ENCODE results near the gene VEGFB. TPM values are rescaled to one million over a fixed set of nuclear protein-coding genes. Genes with fewer than 3 reads are reported as not detected.

The VEGFB gene
- polyA plus RNA-seq, 2 of the 4 experiments (the other 2 are of a cell fraction) = 6.8 to 26.5 TPM

DNA sequence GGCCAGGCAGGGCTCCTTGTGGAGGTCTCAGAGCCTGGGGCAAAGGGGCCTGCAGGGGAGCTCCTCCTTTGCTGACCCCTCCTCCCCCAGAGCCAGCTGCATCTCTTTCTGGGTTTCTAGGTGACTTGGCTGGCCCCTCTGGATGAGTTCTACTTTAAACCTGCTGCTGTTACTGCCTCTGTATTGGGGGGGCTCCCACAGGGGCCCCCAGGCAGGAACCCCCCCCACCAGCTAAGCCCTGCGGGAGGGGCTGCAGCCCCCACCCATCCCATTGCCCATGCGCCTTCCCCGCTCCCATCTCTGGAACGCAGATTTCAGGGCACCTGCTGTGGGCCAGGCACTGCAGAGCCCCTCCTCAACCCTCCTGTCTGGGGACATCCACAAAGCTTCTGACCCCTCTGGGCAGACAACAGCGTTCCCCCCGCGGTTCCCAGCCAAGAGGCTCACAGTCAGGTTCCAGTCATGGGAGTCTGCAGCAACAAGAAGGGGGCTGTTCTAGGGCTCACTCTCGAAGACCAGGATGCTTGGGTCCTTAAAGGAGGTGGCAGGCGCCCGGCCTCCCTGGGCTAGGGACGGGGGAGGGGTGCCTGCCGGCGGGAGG lies 16.1 kb downstream of the VEGFB start:
- ATAC-seq (peak; percentile 1 to 8; a peak in 3 of 6 replicates), DNase-seq (ENCODE audit: low read depth in 1 of 2, low spot score in 1 of 2) (no peak), FAIRE-seq (no peak)
- no peak for TF ChIP-seq ZSCAN20 (CRISPR knock-in tag; IDR thresholded peaks at IDR 0.05)
- no peak for TF ChIP-seq CBX2 (IDR thresholded peaks at IDR 0.05; ENCODE audit: borderline replicate concordance, low read depth)
- no peak for TF ChIP-seq POLR2A (IDR thresholded peaks at IDR 0.05; ENCODE audit: low read length)
- TF ChIP-seq, protein P1, sequence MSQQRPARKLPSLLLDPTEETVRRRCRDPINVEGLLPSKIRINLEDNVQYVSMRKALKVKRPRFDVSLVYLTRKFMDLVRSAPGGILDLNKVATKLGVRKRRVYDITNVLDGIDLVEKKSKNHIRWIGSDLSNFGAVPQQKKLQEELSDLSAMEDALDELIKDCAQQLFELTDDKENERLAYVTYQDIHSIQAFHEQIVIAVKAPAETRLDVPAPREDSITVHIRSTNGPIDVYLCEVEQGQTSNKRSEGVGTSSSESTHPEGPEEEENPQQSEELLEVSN (IDR thresholded peaks at IDR 0.05; ENCODE audit: borderline replicate concordance, low read depth) = no peak
- no peak for TF ChIP-seq POLR2AphosphoS2 (conservative IDR thresholded peaks at IDR 0.05; ENCODE audit: low read length)
- no peak for TF ChIP-seq FOSB (CRISPR knock-in tag; IDR thresholded peaks at IDR 0.05)
- no peak for TF ChIP-seq HEYL (CRISPR knock-in tag; IDR thresholded peaks at IDR 0.05)
- TF ChIP-seq KDM1A (IDR thresholded peaks at IDR 0.05; ENCODE audit: low read depth) = no peak
- TF ChIP-seq RFX5 (IDR thresholded peaks at IDR 0.05) = no peak
- TF ChIP-seq, protein P2, sequence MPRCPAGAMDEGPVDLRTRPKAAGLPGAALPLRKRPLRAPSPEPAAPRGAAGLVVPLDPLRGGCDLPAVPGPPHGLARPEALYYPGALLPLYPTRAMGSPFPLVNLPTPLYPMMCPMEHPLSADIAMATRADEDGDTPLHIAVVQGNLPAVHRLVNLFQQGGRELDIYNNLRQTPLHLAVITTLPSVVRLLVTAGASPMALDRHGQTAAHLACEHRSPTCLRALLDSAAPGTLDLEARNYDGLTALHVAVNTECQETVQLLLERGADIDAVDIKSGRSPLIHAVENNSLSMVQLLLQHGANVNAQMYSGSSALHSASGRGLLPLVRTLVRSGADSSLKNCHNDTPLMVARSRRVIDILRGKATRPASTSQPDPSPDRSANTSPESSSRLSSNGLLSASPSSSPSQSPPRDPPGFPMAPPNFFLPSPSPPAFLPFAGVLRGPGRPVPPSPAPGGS (IDR thresholded peaks at IDR 0.05) = no peak
- TF ChIP-seq CEBPB (IDR thresholded peaks at IDR 0.05) = no peak
- TF ChIP-seq RCOR1 (IDR thresholded peaks at IDR 0.05; ENCODE audit: low read depth, low read length) = no peak
- TF ChIP-seq, protein P3, sequence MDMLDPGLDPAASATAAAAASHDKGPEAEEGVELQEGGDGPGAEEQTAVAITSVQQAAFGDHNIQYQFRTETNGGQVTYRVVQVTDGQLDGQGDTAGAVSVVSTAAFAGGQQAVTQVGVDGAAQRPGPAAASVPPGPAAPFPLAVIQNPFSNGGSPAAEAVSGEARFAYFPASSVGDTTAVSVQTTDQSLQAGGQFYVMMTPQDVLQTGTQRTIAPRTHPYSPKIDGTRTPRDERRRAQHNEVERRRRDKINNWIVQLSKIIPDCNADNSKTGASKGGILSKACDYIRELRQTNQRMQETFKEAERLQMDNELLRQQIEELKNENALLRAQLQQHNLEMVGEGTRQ (IDR thresholded peaks at IDR 0.05) = no peak
- no peak for TF ChIP-seq JUN (IDR thresholded peaks at IDR 0.05)
- TF ChIP-seq EP300 (IDR thresholded peaks at IDR 0.05) = no peak
- TF ChIP-seq HOXB13 (CRISPR knock-in tag; IDR thresholded peaks at IDR 0.05; ENCODE audit: low read depth) = no peak
- H3K9me3 ChIP-seq = no peaks in the 10 kb centered on the region
- POLR2A ChIA-PET = interaction anchor here (0.8 to 1.6 kb wide), 4 partner anchors 9 to 65 kb away, joined by 3 to 5 read pairs (median 4); partner anchors contain the start of genes FKBP2 and STIP1
- peak overlapping the region; percentile 92 to 94 for H3K27ac ChIP-seq
- H3K4me1 ChIP-seq = peaks cover 28% of the 10 kb centered on the region
- H3K4me3 ChIP-seq = peak overlapping the region; percentile 84
- CTCF ChIA-PET = interaction anchor here (0.8 to 12.2 kb wide), 26 partner anchors 8 to 403 kb away, joined by 3 to 220 read pairs (median 7); partner anchors contain the start of genes BAD, CATSPERZ, ESRRA and FERMT3
- H3K4me2 ChIP-seq = peak overlapping the region; percentile 98
- 70% methylated on average over 2 of the region's 13 CpGs for WGBS (ENCODE audit: missing lambda C conversion rate)

DNA sequence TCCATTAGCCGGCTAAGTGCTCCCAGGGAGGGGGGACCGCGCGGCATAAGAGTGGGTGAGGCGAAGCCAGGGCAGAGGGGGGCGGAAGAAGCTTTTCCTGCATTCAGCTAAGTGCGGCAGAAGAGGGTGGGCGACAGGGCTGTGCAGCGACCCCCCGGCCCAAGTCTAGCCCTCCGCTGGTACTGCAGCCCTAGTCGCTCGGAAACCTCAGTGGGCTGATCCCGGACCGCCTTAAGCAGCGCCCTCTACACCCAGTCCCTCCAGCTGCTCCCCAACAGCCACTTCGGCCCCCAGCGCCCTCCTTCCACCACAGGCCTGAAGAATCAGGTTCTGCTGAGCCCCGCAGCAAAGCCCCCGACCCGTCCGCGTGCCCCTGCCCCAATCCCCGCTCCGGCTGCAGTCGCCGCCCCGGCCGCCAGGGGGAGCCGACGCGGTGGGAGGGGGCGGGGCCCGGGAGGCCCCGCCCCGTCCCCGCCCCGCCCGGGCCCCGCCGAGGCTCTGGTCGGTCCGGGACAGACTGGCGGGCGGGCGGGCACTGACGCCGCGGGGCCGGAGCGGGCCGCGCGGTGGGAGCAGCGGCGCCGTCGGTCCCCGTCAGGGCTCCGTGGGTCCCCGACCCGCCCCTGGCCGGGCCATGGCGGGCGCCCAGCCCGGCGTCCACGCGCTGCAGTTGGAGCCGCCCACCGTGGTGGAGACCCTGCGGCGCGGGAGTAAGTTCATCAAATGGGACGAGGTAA lies 16.8 kb downstream of the VEGFB start, which contains the start of gene PLCB3:
PLCB3 (plus strand) TSS at position 515 of the 737 bp plus-strand sequence; CDS start at position 635, 120 bp downstream.
- Histone ChIP-seq H3K27ac (peak within 1 kb of the TSS; percentile 92 to 94), H3K4me3 (peak within 1 kb of the TSS; percentile 84), H3K9me3 (no peaks in the 10 kb centered on the region), H3K4me2 (peak within 1 kb of the TSS; percentile 98), H3K4me1 (peaks cover 28% of the 10 kb centered on the region)
- WGBS (ENCODE audit: missing lambda C conversion rate) = 0% methylated on average over 16 of the region's 75 CpGs
- DNase-seq (ENCODE audit: low read depth in 1 of 2, low spot score in 1 of 2) = no peak
- CTCF ChIA-PET = interaction anchor here (0.8 to 12.2 kb wide), 30 partner anchors 8 to 402 kb away, joined by 3 to 220 read pairs (median 7); partner anchors contain the start of genes BAD, CATSPERZ, ESRRA and FERMT3
- no peak for FAIRE-seq
- POLR2A ChIA-PET = interaction anchor here (1.5 kb wide), 1 partner anchor 10 kb away, joined by 5 read pairs; the partner anchor contains the start of gene FKBP2
- ATAC-seq = peak; percentile 18 to 25
- TF ChIP-seq EHF (CRISPR knock-in tag; IDR thresholded peaks at IDR 0.05) (no peak), KDM1A (IDR thresholded peaks at IDR 0.05; ENCODE audit: low read depth) (no peak), EP300 (IDR thresholded peaks at IDR 0.05) (no peak), EHMT2 (IDR thresholded peaks at IDR 0.05; ENCODE audit: low read depth) (no peak), GATA3 (IDR thresholded peaks at IDR 0.05; ENCODE audit: borderline replicate concordance) (no peak), TFCP2L1 (CRISPR knock-in tag; IDR thresholded peaks at IDR 0.05) (no peak), POLR2AphosphoS2 (conservative IDR thresholded peaks at IDR 0.05; ENCODE audit: low read length) (no peak), KDM5A (IDR thresholded peaks at IDR 0.05) (no peak), RCOR1 (IDR thresholded peaks at IDR 0.05; ENCODE audit: low read depth, low read length) (no peak), HEYL (CRISPR knock-in tag; IDR thresholded peaks at IDR 0.05) (no peak), ESRRA (IDR thresholded peaks at IDR 0.05; ENCODE audit: borderline replicate concordance, low read length) (no peak), FOSB (CRISPR knock-in tag; IDR thresholded peaks at IDR 0.05) (no peak), CBX2 (IDR thresholded peaks at IDR 0.05; ENCODE audit: borderline replicate concordance, low read depth) (no peak)
- TF ChIP-seq, protein P4, sequence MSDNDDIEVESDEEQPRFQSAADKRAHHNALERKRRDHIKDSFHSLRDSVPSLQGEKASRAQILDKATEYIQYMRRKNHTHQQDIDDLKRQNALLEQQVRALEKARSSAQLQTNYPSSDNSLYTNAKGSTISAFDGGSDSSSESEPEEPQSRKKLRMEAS (IDR thresholded peaks at IDR 0.05) = peak; percentile 41; the same call in 1 of the 2 replicates
- TF ChIP-seq, protein P5, sequence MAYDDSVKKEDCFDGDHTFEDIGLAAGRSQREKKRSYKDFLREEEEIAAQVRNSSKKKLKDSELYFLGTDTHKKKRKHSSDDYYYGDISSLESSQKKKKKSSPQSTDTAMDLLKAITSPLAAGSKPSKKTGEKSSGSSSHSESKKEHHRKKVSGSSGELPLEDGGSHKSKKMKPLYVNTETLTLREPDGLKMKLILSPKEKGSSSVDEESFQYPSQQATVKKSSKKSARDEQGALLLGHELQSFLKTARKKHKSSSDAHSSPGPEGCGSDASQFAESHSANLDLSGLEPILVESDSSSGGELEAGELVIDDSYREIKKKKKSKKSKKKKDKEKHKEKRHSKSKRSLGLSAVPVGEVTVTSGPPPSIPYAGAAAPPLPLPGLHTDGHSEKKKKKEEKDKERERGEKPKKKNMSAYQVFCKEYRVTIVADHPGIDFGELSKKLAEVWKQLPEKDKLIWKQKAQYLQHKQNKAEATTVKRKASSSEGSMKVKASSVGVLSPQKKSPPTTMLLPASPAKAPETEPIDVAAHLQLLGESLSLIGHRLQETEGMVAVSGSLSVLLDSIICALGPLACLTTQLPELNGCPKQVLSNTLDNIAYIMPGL (CRISPR knock-in tag; IDR thresholded peaks at IDR 0.05; ENCODE audit: borderline replicate concordance) = no peak
- TF ChIP-seq, protein P6, sequence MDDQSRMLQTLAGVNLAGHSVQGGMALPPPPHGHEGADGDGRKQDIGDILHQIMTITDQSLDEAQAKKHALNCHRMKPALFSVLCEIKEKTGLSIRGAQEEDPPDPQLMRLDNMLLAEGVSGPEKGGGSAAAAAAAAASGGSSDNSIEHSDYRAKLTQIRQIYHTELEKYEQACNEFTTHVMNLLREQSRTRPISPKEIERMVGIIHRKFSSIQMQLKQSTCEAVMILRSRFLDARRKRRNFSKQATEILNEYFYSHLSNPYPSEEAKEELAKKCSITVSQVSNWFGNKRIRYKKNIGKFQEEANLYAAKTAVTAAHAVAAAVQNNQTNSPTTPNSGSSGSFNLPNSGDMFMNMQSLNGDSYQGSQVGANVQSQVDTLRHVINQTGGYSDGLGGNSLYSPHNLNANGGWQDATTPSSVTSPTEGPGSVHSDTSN (IDR thresholded peaks at IDR 0.05) = no peak

Data from A549 (cell line).